Measurements from ENCODE around the gene FLVCR2. TPM values are rescaled to one million over a fixed set of nuclear protein-coding genes. Genes with fewer than 3 reads are reported as not detected.

Gene FLVCR2
- total RNA-seq, 1 donor from 2014 or later = 6.3 TPM

DNA sequence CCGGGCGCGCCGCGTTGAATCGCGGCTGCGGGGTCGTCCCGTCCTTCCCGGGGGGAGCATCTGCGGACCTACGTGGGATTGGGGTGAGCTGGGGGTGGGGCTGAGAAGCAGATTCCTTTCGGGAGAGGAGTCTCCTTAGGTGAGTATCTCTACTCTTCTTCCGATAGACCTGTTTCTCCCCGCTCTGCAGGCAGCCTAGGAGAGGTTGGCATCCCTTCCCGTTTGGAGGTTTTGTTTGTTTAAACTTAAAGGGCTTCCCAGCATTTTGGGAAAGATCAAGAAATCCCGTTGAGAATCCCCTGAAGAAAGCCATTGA is 83.0 kb downstream of the FLVCR2 start:
- peak overlapping the region; percentile 97 for H3K27ac Mint-ChIP-seq
- TF ChIP-seq, protein P1, sequence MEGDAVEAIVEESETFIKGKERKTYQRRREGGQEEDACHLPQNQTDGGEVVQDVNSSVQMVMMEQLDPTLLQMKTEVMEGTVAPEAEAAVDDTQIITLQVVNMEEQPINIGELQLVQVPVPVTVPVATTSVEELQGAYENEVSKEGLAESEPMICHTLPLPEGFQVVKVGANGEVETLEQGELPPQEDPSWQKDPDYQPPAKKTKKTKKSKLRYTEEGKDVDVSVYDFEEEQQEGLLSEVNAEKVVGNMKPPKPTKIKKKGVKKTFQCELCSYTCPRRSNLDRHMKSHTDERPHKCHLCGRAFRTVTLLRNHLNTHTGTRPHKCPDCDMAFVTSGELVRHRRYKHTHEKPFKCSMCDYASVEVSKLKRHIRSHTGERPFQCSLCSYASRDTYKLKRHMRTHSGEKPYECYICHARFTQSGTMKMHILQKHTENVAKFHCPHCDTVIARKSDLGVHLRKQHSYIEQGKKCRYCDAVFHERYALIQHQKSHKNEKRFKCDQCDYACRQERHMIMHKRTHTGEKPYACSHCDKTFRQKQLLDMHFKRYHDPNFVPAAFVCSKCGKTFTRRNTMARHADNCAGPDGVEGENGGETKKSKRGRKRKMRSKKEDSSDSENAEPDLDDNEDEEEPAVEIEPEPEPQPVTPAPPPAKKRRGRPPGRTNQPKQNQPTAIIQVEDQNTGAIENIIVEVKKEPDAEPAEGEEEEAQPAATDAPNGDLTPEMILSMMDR (IDR thresholded peaks at IDR 0.05; ENCODE audit: unreplicated experiment) = no peak
- peaks cover 2% of the 10 kb centered on the region for H3K36me3 Mint-ChIP-seq (ENCODE audit: insufficient read depth)
- no peaks in the 10 kb centered on the region for H3K9me3 Mint-ChIP-seq (ENCODE audit: low read depth)
- peaks cover 17% of the 10 kb centered on the region for H3K4me1 Mint-ChIP-seq (ENCODE audit: low read depth)
- H3K4me3 Mint-ChIP-seq (ENCODE audit: low read depth) = peak overlapping the region; percentile 94
- no peak for DNase-seq (ENCODE audit: low spot score, unreplicated experiment)
- H3K27me3 Mint-ChIP-seq = no peaks in the 10 kb centered on the region

DNA sequence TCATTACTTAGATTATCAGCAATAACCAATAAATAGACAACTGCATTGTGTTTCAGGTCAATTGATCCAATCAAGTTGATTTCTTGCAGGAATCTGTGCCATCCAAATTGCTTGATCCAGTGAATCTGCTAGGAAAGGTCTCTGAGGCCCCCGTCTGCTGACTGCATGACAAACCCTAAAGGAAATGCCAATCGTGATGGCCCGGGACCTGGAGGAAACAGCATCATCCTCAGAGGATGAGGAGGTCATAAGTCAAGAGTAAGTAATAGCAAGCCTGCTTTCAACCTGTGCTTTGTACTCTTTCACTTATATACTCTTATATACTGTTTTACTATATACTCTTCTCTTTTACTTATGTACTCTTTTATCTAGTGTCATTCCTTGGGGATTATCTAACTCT is 84.5 kb downstream of the FLVCR2 start:
- H3K4me1 Mint-ChIP-seq (ENCODE audit: low read depth) = peaks cover 17% of the 10 kb centered on the region
- no peaks in the 10 kb centered on the region for H3K27me3 Mint-ChIP-seq
- DNase-seq (ENCODE audit: low spot score, unreplicated experiment) = no peak
- H3K27ac Mint-ChIP-seq = no peak overlapping the region
- H3K36me3 Mint-ChIP-seq (ENCODE audit: insufficient read depth) = peaks cover 2% of the 10 kb centered on the region
- TF ChIP-seq, protein P1 (IDR thresholded peaks at IDR 0.05; ENCODE audit: unreplicated experiment) = no peak
- H3K9me3 Mint-ChIP-seq (ENCODE audit: low read depth) = no peaks in the 10 kb centered on the region
- peak overlapping the region; percentile 48 for H3K4me3 Mint-ChIP-seq (ENCODE audit: low read depth)

DNA sequence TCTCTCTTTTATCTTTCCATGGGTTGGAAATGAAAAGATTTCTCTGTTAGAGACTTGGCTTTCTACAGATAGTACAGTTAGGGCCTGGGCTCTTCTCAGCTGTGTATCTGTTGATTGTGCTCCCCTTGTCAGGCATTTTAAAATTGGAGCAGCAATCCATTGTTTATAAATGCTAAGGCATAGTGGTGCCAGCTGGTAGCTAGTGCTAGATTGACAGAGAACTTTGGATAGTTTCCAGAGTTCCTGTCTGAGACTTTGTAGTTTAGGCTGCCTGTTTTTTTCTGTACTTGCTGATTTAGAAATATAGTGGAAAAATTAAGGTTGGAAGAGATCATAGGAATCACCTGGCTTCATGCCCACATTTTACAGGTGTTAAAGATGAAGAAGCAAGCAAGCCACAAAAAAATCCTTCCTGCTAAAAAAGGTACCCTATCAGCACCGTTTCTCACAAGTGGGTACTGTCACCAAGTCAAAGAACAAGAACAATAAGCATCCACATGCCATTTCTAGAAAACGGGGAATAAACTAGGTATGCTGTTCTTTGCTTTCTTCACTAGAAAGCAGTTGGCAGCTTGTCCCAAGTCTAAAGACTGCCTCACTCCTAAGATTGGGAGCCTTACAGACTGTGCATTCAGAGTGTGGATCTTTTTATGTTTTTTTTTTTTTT is 88.8 kb downstream of the FLVCR2 start:
- no peak overlapping the region for H3K27ac Mint-ChIP-seq
- peaks cover 26% of the 10 kb centered on the region for H3K36me3 Mint-ChIP-seq (ENCODE audit: insufficient read depth)
- no peaks in the 10 kb centered on the region for H3K9me3 Mint-ChIP-seq (ENCODE audit: low read depth)
- no peak for DNase-seq (ENCODE audit: low spot score, unreplicated experiment)
- H3K4me1 Mint-ChIP-seq (ENCODE audit: low read depth) = peaks cover 1% of the 10 kb centered on the region
- H3K4me3 Mint-ChIP-seq (ENCODE audit: low read depth) = no peak overlapping the region
- TF ChIP-seq, protein P1 (IDR thresholded peaks at IDR 0.05; ENCODE audit: unreplicated experiment) = no peak
- no peaks in the 10 kb centered on the region for H3K27me3 Mint-ChIP-seq

DNA sequence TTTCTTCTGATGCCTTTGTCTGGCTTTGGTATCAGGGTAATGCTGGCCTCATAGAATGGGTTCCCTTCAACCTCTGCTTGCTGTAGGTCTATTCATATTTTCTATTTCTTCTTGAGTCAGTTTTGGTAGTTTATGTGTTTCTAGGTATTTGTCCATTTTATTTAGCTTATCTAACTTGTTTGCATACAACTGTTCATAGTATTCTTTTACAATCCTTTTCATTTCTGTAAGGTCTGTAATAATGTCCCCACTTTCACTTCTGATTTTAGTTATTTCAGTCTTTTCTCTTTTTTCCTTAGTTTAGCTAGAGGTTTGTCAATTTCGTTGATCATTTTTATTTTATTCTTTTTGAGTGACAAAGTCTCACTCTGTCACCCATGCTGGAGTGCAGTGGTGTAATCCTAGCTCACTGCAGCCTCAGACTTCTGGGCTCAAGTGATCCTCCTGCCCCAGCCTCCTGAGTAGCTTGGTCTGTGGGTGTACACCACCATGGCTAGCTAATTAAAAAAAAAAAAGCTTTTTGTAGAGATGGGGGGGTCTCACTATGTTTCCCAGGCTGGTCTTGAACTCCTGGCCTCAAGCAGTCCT is 94.3 kb downstream of the FLVCR2 start:
- peaks cover 3% of the 10 kb centered on the region for H3K9me3 Mint-ChIP-seq (ENCODE audit: low read depth)
- no peak overlapping the region for H3K27ac Mint-ChIP-seq
- H3K27me3 Mint-ChIP-seq = no peaks in the 10 kb centered on the region
- TF ChIP-seq, protein P1 (IDR thresholded peaks at IDR 0.05; ENCODE audit: unreplicated experiment) = no peak
- no peak for DNase-seq (ENCODE audit: low spot score, unreplicated experiment)
- no peak overlapping the region for H3K4me3 Mint-ChIP-seq (ENCODE audit: low read depth)
- no peaks in the 10 kb centered on the region for H3K4me1 Mint-ChIP-seq (ENCODE audit: low read depth)
- peaks cover 31% of the 10 kb centered on the region for H3K36me3 Mint-ChIP-seq (ENCODE audit: insufficient read depth)

DNA sequence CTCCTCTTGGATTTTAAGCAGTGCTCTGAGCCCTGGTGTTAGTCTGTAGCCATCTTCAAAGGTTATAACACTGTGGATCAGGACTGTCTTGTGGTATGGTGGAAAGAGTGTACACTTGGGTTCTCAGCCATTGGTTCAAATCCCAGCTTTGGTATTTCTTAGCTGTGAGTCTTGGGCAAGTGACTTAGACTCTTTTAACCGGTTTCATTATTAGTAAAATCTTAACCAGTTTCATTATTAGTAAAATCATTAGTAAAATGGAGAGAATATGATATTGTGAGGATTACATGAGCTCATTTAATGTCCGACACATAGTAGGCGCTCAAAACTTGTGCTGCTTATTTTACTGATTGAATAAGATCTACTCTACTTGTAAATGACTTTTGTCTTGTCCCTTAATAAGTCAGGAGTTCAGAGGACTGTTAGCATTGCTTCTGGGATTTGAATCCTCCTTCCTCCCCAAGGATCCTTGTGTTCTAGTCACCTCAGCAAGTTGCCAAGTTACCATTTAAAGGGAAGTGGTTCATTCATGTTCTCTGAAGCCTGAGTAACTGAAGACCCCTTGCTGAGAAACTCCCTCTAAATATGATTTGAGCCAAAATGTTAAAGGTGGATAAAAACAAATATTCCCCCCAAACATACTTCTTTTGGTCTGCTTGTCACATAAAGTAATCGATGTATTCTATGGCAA is 95.1 kb downstream of the FLVCR2 start:
- H3K4me1 Mint-ChIP-seq (ENCODE audit: low read depth) = no peaks in the 10 kb centered on the region
- TF ChIP-seq, protein P1 (IDR thresholded peaks at IDR 0.05; ENCODE audit: unreplicated experiment) = no peak
- DNase-seq (ENCODE audit: low spot score, unreplicated experiment) = no peak
- H3K9me3 Mint-ChIP-seq (ENCODE audit: low read depth) = peaks cover 3% of the 10 kb centered on the region
- no peak overlapping the region for H3K4me3 Mint-ChIP-seq (ENCODE audit: low read depth)
- no peak overlapping the region for H3K27ac Mint-ChIP-seq
- peaks cover 31% of the 10 kb centered on the region for H3K36me3 Mint-ChIP-seq (ENCODE audit: insufficient read depth)
- no peaks in the 10 kb centered on the region for H3K27me3 Mint-ChIP-seq

Data from progenitor cell of endocrine pancreas (in vitro differentiated cells).